ENCODE results near the gene THUMPD2. TPM values are rescaled to one million over a fixed set of nuclear protein-coding genes. Genes with fewer than 3 reads are reported as not detected.

The THUMPD2 gene
- total RNA-seq, 1 experiment from 2014 or later = 8.9 TPM

- no peak for DNase-seq (ENCODE audit: low read depth)
Observed at GRCh38 chr2:39718483-39718882, 60.6 kb downstream of the THUMPD2 start.

- DNase-seq (ENCODE audit: low read depth) = no peak
Observed at GRCh38 chr2:39717067-39717466, 62.0 kb downstream of the THUMPD2 start.

DNA sequence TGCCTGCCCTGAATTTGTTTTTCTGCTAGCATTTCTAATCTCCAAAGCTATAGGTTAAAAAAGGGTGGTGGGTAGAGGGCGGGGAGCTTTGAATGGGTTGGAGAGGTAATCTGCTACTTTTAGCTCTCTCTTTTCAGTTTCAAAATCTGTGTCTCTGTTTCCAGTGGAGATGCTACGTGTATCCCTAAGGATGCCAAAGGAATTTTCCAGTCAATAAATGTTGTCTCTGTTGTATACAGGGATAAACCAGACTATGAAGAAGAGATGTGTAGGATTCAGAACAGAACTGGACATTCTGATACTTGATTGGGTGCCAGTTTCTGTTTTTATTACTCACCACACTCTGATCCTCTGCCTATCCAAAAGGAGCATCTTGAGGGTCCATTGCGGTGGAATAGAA, 63.2 kb downstream of the THUMPD2 start:
- DNase-seq (ENCODE audit: low read depth) = no peak

DNA sequence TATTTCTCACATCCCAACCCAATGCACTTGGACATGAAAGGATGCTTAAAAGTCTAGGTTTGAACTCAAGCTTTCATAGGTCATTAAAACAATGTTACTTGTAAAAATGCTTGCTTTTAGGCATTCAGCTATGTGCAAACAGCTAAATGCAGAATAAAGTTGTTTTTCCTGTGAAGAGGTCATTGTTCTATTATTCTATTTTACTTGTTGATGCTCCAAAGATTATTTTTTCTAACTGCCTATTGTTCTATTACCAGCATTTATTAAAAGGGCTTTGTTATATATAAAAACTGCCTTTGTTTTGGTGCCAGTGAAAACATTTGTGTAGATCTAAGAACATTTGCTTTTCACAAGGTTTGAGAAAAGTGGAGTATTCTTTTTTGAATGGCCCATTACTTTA, 64.0 kb downstream of the THUMPD2 start:
- no peak for DNase-seq (ENCODE audit: low read depth)

- DNase-seq (ENCODE audit: low read depth) = no peak
Observed at GRCh38 chr2:39712953-39713352, 66.1 kb downstream of the THUMPD2 start.

- no peak for DNase-seq (ENCODE audit: low read depth)
Observed at GRCh38 chr2:39710807-39711206, 68.3 kb downstream of the THUMPD2 start.

DNA sequence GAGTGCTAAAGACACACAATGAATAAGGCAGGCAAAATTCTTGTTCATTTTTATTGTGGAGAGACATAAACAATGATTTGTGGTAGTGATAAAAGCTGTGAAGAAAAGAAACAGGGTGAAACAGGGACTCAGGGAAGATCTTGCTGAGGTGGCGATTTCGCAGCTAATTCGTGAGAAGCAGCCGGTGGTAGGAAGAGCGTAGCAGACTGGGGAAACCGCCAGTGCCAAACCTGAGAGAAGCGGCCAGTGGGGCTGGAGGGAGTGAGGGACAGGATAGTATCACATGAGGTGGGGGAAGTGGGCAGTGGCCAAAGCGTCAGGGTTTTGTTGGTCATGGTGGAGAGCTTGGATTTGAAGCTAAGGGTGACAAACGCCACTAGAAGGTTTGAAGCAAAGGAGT, 71.1 kb downstream of the THUMPD2 start:
- no peak for DNase-seq (ENCODE audit: low read depth)

GRCh38 chr2:39706945-39707344, 72.1 kb downstream of the THUMPD2 start:
- no peak for DNase-seq (ENCODE audit: low read depth)

DNA sequence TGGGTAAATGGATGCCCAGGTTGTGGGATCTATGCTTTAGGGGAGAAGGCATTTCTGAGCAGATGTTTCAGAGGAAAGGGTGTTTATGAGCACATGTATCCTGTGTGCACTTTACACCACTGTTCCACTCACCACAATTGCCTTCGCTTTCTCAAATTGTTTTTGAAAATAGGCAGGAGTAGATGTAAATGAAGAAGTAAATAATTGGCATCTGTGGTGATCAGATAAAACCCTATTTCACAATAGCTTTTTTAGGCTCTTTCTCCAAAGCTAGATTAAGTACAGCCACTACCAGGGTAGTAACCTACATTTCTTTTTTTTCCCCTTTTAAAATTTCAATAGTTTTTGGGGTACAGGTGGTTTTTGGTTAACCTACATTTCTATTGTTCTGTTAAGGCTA, 72.7 kb downstream of the THUMPD2 start:
- DNase-seq (ENCODE audit: low read depth) = no peak

DNA sequence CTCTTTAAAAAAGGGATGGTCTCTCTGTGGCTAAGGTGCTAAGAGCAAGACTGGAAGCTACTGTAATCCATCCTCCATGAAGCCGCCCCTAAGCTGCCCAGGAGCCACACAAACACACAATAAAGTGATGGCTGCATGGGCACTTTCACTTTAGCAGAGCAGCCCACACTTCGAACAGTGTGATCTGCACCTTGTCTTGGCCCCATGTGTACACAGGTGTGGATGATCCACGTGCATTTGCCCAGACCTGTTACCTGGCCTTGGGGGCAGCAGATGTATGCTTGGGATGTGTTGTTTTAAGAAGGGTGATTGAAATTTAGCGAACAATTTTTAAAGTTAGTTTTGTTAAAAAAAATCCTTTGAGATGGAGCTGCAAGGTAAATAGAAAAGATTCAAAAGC, 73.4 kb downstream of the THUMPD2 start:
- DNase-seq (ENCODE audit: low read depth) = no peak

- no peak for DNase-seq (ENCODE audit: low read depth)
Observed at GRCh38 chr2:39704540-39704939, 74.5 kb downstream of the THUMPD2 start.

- DNase-seq (ENCODE audit: low read depth) = no peak
Observed at GRCh38 chr2:39703181-39703872, 75.7 kb downstream of the THUMPD2 start.

DNA sequence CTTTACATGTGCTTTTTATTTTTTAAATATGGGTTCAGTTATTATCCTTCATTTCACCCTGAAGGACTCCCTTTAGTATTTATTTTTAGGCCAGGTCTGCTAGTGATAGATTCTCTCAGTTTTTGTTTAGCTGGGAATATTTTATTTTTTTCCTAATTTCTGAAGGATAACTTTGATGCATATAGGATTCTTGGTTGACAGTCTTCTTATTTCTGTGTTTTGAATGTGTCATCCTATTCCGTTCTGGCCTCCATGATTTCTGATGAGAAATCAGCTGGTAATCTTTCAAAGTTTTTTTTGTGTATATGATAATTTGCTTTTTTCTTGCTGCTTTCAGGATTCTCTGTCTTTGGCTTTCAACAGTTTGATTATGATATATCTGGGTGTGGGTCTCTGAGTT, 77.9 kb downstream of the THUMPD2 start:
- no peak for DNase-seq (ENCODE audit: low read depth)

DNA sequence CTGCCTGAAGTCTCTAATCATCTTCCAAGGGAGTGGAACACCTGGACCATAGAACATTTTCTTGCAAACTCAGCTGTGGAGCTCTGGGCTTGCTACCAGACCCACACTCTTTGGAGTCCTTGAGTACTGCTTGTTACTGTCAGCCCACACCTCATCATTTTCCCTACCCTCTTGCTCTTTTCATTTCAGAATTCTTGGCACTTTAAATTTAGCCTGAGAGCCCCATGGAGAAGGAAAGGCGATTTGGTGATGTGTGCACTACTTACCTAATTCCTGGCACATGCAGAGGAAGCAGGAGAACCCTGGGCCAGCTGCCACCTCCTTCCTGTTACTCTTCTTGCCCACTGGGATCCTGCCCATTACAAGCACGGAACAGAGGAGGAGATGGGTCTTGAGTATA, 81.6 kb downstream of the THUMPD2 start:
- peak; percentile 15 for DNase-seq (ENCODE audit: low read depth)

- peak; percentile 61 for DNase-seq (ENCODE audit: low read depth)
Observed at GRCh38 chr2:39696838-39697237, 82.2 kb downstream of the THUMPD2 start.

GRCh38 chr2:39696101-39696553, 82.9 kb downstream of the THUMPD2 start:
- DNase-seq (ENCODE audit: low read depth) = peak; percentile 87

DNA sequence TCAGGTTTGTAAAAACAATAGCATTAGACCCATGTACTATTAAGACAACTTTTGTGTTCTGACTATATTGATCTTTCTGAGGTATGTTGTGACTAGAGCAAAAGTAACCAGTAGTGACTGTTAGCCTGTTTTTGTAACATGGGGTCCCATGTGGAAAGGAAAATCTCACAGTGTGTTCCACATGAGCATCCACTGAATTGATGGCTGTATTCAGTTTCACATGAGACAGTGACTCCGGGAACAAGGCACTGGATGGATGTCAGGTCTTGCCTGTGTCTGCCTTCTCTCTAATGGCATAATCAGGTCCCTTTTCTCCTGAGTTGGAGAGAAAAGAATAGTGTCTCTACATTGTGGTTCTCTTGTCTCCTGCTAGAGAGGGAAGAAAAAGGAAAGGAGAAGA, 85.8 kb downstream of the THUMPD2 start:
- DNase-seq (ENCODE audit: low read depth) = no peak

DNA sequence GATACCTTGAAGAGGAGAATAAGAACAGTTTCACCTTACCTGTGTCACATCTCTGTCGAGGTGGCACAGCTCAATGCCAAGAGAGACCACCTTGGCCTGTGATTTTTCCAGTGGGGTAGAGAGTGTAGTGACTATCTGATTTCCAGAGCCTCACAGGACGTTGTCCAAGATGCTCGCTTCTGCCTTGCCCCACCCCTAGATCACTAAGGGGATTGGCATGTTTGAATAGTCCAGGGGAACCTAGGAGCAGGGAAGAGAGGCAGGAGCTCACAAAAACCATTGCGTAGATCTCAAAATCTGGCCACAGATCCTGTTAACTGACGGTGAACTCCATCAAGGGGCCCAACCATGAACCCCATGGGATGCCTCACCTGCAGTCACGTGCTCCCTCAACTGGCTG, 89.2 kb downstream of the THUMPD2 start:
- DNase-seq (ENCODE audit: low read depth) = no peak

DNA sequence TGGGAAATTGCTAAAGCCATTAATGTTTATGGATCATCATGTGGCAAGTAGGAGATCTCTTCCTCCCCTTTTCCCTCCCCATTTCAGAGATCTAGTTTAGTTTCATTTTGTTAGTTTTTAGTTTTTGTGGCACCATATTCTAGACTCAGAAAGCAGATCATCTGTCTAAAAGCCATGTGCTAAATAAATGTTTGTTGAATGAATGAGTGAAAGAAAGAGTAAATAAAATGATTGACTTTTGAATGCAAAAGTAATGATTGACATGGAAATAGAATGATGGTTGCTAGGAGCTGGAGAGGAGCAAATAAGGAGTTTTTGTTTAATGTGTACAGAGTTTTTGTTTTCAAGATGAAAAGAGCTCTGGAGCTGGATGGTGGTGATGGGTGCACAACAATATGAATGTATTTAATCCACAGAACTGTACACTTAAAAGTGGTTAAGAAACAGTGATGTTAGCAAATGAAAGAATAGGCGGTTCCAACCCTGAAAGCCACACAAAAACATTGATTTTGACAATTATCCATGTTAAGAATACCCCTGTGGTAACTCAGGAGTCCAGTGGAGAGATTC, 89.7 kb downstream of the THUMPD2 start:
- DNase-seq (ENCODE audit: low read depth) = no peak

GRCh38 chr2:39688181-39688580, 90.9 kb downstream of the THUMPD2 start:
- no peak for DNase-seq (ENCODE audit: low read depth)

DNA sequence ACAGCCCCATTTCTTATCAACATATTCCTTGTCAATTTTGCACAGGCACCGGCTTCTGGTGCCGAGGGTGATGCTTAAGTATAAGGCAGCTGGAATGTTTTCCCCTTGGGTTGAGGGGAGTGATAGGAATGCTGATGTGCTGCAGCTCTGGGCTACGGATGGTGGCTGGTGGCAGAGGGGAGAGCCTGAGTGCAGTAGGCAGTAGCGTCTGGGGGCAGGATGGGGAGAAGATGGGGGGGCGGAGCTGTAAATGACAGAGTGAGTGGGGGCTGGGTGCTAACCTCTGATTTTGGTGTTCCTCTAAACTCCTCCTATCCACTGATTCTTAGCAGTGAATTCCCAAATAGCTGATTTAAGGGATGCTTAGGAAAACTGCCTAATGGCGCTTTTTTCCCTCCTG, 92.6 kb downstream of the THUMPD2 start:
- no peak for DNase-seq (ENCODE audit: low read depth)
